DND-41 (cell line): ENCODE data around the gene NFATC2.

Source experiments
- ATAC-seq: fragments of 200-7000 bp; cut with Tn5 transposase; 3 replicates; pipeline ENCODE4 v1.9.1; 2021; ENCODE audit warnings: low read depth; ENCODE audit not compliant: insufficient read depth
- DNase-seq: peaks from one replicate; pipeline ENCODE4 v3.0.0-alpha.2; 2020
- H2AFZ ChIP-seq: 2 replicates; pipeline ENCODE4 v1.6.0; 2012; ENCODE audit warnings: low read depth, low read length
- H3K27ac ChIP-seq: 2 replicates; pipeline ENCODE4 v1.5.1; 2012; ENCODE audit warnings: low read length, inconsistent platforms
- H3K27me3 ChIP-seq: fragments of 200-600 bp; sonication (generic); 2 replicates; pipeline ENCODE4 v1.6.0; 2012; ENCODE audit warnings: low read length, mild to moderate bottlenecking, inconsistent platforms; ENCODE audit not compliant: insufficient read depth, poor library complexity
- H3K36me3 ChIP-seq: 2 replicates; pipeline ENCODE4 v1.5.1; 2012; ENCODE audit warnings: low read length, inconsistent platforms; ENCODE audit not compliant: insufficient read depth
- H3K4me1 ChIP-seq: 2 replicates; pipeline ENCODE4 v1.5.1; 2012; ENCODE audit warnings: mild to moderate bottlenecking, low read length; ENCODE audit not compliant: insufficient read depth
- H3K4me2 ChIP-seq: 2 replicates; pipeline ENCODE4 v1.6.0; 2012; ENCODE audit warnings: mild to moderate bottlenecking, moderate library complexity, low read length, inconsistent platforms; ENCODE audit not compliant: insufficient read depth
- H3K4me3 ChIP-seq, 2 experiments: fragments of 200-600 bp in 1 of 2; shearing (Covaris generic) in 1 of 2; 2 replicates each; pipeline ENCODE4 v1.5.1; 2012 to 2016; ENCODE audit warnings: inconsistent platforms in 2 of 2, low read length in 2 of 2, mild to moderate bottlenecking in 2 of 2, low read depth in 1 of 2, moderate library complexity in 1 of 2
- H3K79me2 ChIP-seq: 2 replicates; pipeline ENCODE4 v1.6.0; 2012; ENCODE audit warnings: low read length, inconsistent platforms; ENCODE audit not compliant: insufficient read depth
- H3K9ac ChIP-seq: 2 replicates; pipeline ENCODE4 v1.6.0; 2012; ENCODE audit warnings: low read depth, mild to moderate bottlenecking, inconsistent platforms, low read length, moderate library complexity
- H3K9me3 ChIP-seq: 2 replicates; pipeline ENCODE4 v1.5.1; 2012; ENCODE audit warnings: low read length, moderate library complexity, mild to moderate bottlenecking, inconsistent platforms; ENCODE audit not compliant: insufficient read depth, severe bottlenecking
- H4K20me1 ChIP-seq: 2 replicates; pipeline ENCODE4 v1.6.0; 2012; ENCODE audit warnings: low read length; ENCODE audit not compliant: insufficient read depth
- EZH2 ChIP-seq: IDR thresholded peaks from 3 replicates; pipeline ENCODE4 v1.6.1; 2012; ENCODE audit warnings: borderline replicate concordance, low read depth, mild to moderate bottlenecking, moderate library complexity, low read length, inconsistent platforms; ENCODE audit not compliant: severe bottlenecking
- TF ChIP-seq, protein P1 (sequence below): IDR thresholded peaks from 2 replicates; pipeline ENCODE4 v1.5.1; 2012; ENCODE audit warnings: borderline replicate concordance, low read length, moderate library complexity, mild to moderate bottlenecking; ENCODE audit not compliant: poor library complexity, severe bottlenecking; ENCODE audit errors: extremely low read depth

NFATC2 gene

GRCh38 chr20:51587145-51587544 is 44.6 kb upstream of the NFATC2 start:
- Histone ChIP-seq H3K36me3 (no peaks in the 10 kb centered on the region), H3K27me3 (no peaks in the 10 kb centered on the region), H3K79me2 (no peaks in the 10 kb centered on the region), H3K9me3 (no peaks in the 10 kb centered on the region), H4K20me1 (no peaks in the 10 kb centered on the region), H3K27ac (no peak overlapping the region), H3K4me3 (no peak overlapping the region), H3K4me1 (no peaks in the 10 kb centered on the region), H3K4me2 (no peak overlapping the region), H2AFZ (no peak overlapping the region), H3K9ac (no peak overlapping the region)
- TF ChIP-seq, protein P1, sequence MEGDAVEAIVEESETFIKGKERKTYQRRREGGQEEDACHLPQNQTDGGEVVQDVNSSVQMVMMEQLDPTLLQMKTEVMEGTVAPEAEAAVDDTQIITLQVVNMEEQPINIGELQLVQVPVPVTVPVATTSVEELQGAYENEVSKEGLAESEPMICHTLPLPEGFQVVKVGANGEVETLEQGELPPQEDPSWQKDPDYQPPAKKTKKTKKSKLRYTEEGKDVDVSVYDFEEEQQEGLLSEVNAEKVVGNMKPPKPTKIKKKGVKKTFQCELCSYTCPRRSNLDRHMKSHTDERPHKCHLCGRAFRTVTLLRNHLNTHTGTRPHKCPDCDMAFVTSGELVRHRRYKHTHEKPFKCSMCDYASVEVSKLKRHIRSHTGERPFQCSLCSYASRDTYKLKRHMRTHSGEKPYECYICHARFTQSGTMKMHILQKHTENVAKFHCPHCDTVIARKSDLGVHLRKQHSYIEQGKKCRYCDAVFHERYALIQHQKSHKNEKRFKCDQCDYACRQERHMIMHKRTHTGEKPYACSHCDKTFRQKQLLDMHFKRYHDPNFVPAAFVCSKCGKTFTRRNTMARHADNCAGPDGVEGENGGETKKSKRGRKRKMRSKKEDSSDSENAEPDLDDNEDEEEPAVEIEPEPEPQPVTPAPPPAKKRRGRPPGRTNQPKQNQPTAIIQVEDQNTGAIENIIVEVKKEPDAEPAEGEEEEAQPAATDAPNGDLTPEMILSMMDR, result no peak
- TF ChIP-seq EZH2, result no peak
- no peak for ATAC-seq
- DNase-seq, result no peak

DNA sequence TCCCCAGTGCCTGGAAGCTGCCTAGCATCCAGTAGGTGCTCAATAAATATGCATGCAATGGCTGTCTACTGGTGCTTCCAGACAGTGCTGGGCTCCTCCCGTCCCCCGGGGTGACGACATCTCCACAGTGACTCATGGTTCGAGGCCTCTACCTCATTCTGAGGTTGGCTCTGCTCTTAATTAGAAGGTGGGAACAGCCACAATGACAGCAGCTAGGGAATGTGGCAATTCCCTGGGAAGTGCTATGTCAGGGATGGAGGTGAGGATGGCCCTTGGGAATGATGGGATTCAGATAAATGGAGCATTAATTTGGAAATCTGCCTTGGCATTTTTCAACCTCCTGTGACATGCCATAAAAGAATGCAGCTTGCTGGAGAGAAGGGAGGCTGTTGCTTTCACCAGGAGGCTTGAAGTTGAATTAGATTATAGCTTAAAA is 43.5 kb upstream of the NFATC2 start:
- ATAC-seq (no peak), DNase-seq (no peak)
- no peak overlapping the region for H3K4me2 ChIP-seq
- no peaks in the 10 kb centered on the region for H3K4me1 ChIP-seq
- H3K9ac ChIP-seq, result no peak overlapping the region
- no peak overlapping the region for H3K27ac ChIP-seq
- no peaks in the 10 kb centered on the region for H3K27me3 ChIP-seq
- no peaks in the 10 kb centered on the region for H3K36me3 ChIP-seq
- H3K4me3 ChIP-seq, result no peak overlapping the region
- H3K79me2 ChIP-seq, result no peaks in the 10 kb centered on the region
- TF ChIP-seq, protein P1, result no peak
- TF ChIP-seq EZH2, result no peak
- H2AFZ ChIP-seq, result no peak overlapping the region
- no peaks in the 10 kb centered on the region for H3K9me3 ChIP-seq
- H4K20me1 ChIP-seq, result no peaks in the 10 kb centered on the region

GRCh38 chr20:51585148-51585547 is 42.6 kb upstream of the NFATC2 start:
- Histone ChIP-seq H4K20me1 (no peaks in the 10 kb centered on the region), H3K27ac (no peak overlapping the region), H3K9me3 (no peaks in the 10 kb centered on the region), H3K9ac (no peak overlapping the region), H3K27me3 (no peaks in the 10 kb centered on the region), H3K79me2 (no peaks in the 10 kb centered on the region), H3K4me3 (no peak overlapping the region), H3K36me3 (no peaks in the 10 kb centered on the region), H2AFZ (no peak overlapping the region), H3K4me2 (no peak overlapping the region), H3K4me1 (no peaks in the 10 kb centered on the region)
- no peak for ATAC-seq
- TF ChIP-seq EZH2, result no peak
- TF ChIP-seq, protein P1, result no peak
- DNase-seq, result no peak

DNA sequence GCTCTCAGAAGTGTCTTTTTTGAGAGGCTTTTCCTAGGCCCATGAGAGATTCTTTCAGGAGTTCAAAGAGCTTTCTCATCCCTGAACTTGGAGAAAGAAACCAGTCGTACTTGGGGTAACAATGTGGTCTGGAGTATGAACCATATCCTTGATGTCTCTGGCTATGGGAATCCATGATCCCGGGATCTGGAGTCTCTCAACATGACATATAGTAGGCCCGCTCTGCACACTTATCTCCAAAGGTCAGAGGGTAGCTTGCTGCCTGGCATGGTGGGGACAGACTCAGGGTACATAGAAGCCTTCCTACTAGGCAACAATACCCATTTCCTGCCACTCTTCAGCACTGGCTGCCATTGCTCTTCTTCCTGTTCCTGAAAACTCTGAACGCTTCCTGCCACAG is 42.2 kb upstream of the NFATC2 start:
- Histone ChIP-seq H3K4me2 (no peak overlapping the region), H2AFZ (no peak overlapping the region), H3K4me1 (no peaks in the 10 kb centered on the region), H3K9me3 (no peaks in the 10 kb centered on the region), H3K9ac (no peak overlapping the region), H3K79me2 (no peaks in the 10 kb centered on the region), H3K27ac (no peak overlapping the region), H4K20me1 (no peaks in the 10 kb centered on the region), H3K27me3 (no peaks in the 10 kb centered on the region), H3K36me3 (no peaks in the 10 kb centered on the region), H3K4me3 (no peak overlapping the region)
- ATAC-seq (no peak), DNase-seq (no peak)
- TF ChIP-seq, protein P1, result no peak
- TF ChIP-seq EZH2, result no peak
